Fibroblast of mammary gland (primary cell): ENCODE measurements around the gene CFAP298.

Source experiments
- DNase-seq: peaks from one replicate; pipeline ENCODE4 v3.0.0-alpha.2; 2010; ENCODE audit warnings: low read depth
- H3K4me3 ChIP-seq: 2 replicates; pipeline ENCODE4 v1.5.1; 2011; ENCODE audit warnings: low read depth, mild to moderate bottlenecking, low read length, moderate library complexity; ENCODE audit not compliant: control insufficient read depth
- CTCF ChIP-seq: conservative IDR thresholded peaks from 2 replicates; pipeline ENCODE4 v1.5.1; 2011; ENCODE audit warnings: low read depth, low read length, inconsistent platforms; ENCODE audit not compliant: control insufficient read depth, insufficient read depth

CFAP298 gene

GRCh38 chr21:32558106-32558505, 54.1 kb downstream of the CFAP298 start:
- TF ChIP-seq CTCF, result no peak
- DNase-seq, result no peak

GRCh38 chr21:32554832-32555638, 57.1 kb downstream of the CFAP298 start:
- TF ChIP-seq CTCF, result no peak
- DNase-seq, result no peak
- H3K4me3 ChIP-seq, result no peak overlapping the region

More at GRCh38 chr21:32558106-32558505, 54.1 kb downstream of the CFAP298 start:
- no peak overlapping the region for H3K4me3 ChIP-seq

GRCh38 chr21:32549886-32550285, 62.3 kb downstream of the CFAP298 start:
- DNase-seq, result no peak
- H3K4me3 ChIP-seq, result no peak overlapping the region
- TF ChIP-seq CTCF, result no peak

GRCh38 chr21:32549440-32549839, 62.7 kb downstream of the CFAP298 start:
- DNase-seq, result no peak
- TF ChIP-seq CTCF, result no peak

More at GRCh38 chr21:32549440-32549839, 62.7 kb downstream of the CFAP298 start:
- no peak overlapping the region for H3K4me3 ChIP-seq
